ENCODE results near the gene C12orf54.
"Not testable (repeated sequence)": the region's sequence is repeated elsewhere in the genome, so short reads cannot be mapped to it uniquely, and the experiment has no call there.

The C12orf54 gene

DNA sequence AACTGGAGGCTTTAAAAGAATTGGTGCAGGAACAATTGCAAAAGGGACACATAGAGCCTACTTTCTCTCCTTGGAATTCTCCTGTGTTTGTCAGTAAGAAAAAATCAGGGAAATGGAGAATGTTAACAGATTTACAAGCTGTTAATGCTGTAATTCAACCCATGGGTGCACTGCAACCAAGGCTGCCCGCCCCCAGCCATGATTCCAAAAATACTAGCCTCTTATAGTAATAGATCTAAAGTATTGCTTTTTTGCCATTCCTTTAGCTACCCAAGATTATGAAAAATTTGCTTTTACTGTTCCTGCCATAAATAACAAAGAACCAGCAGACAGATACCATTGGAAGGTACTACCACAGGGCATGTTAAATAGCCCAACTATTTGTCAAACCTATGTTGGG is 27.8 kb downstream of the C12orf54 start:
- no peak for DNase-seq (ENCODE audit: low read depth)

DNA sequence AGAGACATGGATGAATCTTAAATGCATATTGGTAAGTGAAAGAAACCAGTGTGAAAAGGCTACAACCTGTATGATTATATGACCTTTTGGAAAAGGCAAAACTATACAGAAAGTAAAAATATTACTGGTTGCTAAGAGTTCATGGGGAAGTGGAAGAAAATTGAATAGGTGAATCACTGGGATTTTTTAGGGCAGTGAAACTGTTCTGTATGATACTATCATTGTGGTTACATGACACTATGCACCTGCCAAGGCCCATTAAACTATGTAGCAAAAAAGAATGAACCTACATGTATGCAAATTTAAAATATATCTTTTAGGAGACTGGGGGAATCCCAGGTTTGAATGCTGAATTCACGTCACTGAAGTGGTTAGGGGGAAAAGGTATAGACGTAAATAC is 30.6 kb downstream of the C12orf54 start:
- DNase-seq (ENCODE audit: low read depth), result no peak

DNA sequence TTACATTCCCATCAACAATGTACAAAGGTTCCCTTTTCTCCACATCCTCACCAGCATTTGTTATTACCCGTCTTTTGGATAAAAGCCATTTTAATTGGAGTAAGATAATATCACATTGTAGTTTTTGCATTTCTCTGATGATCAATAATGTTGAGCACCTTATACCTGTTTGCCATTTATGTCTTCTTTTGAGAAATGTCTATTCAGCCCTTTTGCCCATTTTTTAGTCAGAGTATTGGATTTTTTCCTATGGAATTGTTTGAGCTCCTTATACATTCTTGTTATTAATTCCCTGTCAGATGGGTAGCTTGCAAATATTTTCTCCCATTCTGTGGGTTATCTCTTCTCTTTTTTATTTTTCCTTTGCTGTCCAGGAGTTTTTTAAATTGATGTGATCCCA is 32.4 kb downstream of the C12orf54 start:
- no peak for DNase-seq (ENCODE audit: low read depth)

DNA sequence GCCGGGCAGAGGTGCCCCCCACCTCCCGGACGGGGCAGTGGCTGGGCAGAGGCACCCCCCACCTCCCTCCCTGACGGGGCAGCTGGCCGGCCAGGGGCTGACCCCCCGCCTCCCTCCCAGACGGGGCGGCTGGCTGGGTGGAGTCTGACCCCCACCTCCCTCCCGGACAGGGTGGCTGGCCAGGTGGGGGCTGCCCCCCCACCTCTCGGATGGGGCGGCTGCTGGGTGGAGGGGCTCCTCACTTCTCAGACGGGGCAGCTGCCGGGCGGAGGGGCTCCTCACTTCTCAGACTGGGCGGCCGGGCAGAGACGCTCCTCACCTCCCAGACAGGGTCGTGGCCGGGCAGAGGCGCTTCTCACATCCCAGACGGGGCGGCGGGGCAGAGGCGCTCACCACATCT is 38.1 kb downstream of the C12orf54 start:
- not testable (repeated sequence) for DNase-seq (ENCODE audit: low read depth)

DNA sequence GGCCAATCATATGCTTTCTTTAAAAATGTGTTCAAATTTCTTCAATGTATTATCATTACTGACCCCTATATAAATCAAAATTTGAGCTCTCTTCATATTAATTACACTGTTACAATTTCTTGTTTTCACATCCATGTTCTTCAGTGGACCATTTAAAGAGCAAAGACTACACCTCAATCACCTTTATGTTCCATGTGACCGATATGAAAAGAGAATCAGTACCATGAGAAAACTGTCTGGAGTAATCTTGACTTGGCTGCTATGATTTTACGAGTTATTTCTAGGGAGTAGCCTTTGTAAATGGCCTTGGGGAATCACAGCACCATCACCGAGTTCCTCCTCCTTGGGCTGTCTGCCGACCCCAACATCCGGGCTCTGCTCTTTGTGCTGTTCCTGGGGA is 43.0 kb downstream of the C12orf54 start, which contains the start of gene OR8S1:
Gene OR8S1 (plus strand): TSS at position 301 of the 400 bp plus-strand sequence. CDS start 0 bp downstream, at position 301.
- DNase-seq (ENCODE audit: low read depth), result no peak

DNA sequence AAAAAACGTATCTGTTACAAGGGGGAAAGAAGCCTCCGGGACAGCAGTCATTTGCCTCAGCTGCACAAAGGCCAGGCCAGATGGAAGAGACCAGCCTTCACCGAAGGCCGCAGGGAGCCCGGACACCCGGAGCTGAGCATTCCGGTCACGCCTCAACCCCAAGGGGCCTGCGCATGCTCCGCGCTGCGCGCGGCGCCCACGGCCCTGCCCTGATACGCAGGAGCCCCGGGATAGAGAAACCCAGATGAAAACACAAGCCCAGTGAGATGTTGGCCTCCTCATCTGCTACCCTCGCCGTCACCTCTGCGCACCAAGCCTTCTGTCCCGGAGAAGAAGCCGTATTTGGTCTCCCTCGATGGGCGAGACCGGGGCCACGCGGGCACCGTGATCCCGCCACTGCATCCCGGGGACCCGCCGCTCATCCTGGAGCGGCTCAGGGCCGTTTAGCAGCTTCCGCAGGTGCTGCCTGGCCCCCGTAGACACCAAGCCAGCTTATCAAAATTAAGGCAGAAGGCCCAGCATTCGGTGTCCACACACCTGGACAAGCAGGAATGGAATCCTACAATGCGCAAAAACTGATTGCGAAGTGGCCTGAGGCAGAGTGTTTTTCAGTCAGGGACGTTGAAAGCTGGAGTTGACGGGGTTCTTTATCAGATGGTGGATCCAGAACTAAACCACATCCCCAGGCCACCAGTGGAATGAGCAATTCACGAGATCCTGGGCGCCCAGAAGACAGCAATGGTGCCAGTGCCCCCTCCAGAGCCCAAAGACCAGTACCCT is 45.8 kb downstream of the C12orf54 start:
- no peak for DNase-seq (ENCODE audit: low read depth)

DNA sequence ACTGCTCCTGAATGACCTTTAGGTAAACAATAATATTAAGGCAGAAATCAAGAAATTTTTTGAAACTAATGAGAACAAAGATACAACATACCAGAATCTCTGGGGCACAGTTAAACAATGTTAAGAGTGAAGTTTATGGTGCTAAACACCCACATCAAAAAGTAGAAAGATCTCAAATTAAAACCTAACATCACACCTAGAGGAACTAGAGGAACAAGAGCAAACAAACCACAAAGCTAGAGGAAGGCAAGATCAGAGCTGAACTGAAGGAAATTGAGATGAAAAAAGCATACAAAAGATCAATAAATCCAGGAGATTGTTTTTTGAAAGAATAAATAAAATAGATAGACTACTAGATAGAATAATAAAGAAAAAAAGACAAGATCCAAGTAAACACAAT is 50.3 kb downstream of the C12orf54 start:
- DNase-seq (ENCODE audit: low read depth), result no peak

GRCh38 chr12:48536602-48537001 is 54.3 kb downstream of the C12orf54 start:
- DNase-seq (ENCODE audit: low read depth), result no peak

DNA sequence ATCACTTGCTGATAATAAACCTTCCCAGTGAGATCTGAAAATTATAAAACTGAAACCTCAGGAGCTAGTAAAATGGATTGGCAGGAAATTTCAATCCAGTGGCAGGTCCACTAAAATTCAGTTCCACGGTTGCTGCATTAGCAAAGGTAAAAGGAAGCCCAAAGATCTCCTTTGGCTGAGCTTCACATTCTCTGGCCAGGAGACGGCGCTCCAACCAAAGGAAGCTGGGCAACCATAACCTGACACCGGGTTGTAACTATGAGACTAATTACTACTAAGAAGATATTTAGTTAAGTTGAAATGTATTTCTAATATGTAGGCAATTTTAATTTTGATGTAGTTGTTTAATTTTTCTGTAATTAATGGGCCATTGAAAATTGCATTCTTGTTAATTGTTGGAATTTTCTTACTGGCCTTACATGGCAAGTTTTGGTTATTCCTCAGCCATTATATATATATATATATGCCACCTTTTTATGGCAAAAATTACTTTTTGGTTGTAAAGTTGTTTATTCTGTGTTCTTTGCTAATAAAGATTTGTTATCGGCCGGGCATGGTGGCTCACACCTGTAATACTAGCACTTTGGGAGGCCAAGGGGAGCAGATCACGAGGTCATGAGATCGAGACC is 60.1 kb downstream of the C12orf54 start:
- no peak for DNase-seq (ENCODE audit: low read depth)

- DNase-seq (ENCODE audit: low read depth), result no peak
Measured at GRCh38 chr12:48545833-48546469, 63.7 kb downstream of the C12orf54 start.

Data from non-pigmented ciliary epithelial cell (primary cell).